Measurements from ENCODE around the gene RWDD1.

DNA sequence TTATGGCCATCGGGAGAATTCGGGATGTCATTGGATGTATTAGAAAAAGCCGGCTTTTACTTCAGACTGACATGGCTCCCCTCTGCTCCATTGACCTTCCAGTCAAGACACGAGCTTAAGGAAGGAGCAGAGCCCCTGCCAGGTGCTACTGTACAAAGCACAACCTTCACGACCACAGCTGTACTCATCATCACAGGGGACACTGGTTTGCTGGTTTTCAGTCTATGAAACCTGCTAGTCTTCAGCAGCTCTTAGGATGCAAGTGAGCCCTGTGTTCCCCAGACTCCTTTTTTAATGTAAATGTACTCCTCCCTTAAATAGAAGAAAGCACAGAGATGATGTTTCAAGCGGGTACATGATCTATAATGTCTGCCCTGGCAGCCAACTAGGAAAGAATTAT is 23.9 kb upstream of the RWDD1 start:
- no peak for TF ChIP-seq CTCF (IDR thresholded peaks at IDR 0.05)
- TF ChIP-seq POLR2A (IDR thresholded peaks at IDR 0.05), result no peak
